GM10266 (cell line): ENCODE results near the gene CAND1.

ENCODE experiments used
- DNase-seq: peaks from one replicate; pipeline ENCODE4 v3.0.0; 2012; ENCODE audit errors: extremely low spot score
- TF ChIP-seq, protein P1 (sequence below): IDR thresholded peaks from 2 replicates; pipeline ENCODE4 v1.5.1; 2012; ENCODE audit warnings: mild to moderate bottlenecking, low read depth; ENCODE audit not compliant: control insufficient read depth, insufficient read depth; ENCODE audit errors: missing control alignments

CAND1 gene

DNA sequence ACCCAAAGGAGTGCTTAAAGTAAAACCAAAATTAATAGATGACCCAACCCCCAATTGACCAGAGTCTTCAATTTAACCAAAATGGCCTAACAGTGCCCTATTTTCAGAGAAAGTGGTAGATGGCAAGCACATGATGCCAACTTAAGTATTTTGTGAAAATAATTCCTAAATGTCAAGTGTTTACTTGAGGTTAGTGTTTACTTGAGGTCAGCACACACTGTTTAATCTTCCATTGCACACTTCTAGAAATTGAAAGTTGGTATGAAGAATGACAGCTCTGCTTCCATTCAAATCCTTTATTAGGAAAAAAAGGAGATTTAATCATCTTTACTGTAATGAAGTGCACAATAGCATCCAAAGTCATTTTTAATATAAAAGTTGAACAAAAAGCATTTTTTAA, 25.9 kb upstream of the CAND1 start:
- TF ChIP-seq, protein P1, sequence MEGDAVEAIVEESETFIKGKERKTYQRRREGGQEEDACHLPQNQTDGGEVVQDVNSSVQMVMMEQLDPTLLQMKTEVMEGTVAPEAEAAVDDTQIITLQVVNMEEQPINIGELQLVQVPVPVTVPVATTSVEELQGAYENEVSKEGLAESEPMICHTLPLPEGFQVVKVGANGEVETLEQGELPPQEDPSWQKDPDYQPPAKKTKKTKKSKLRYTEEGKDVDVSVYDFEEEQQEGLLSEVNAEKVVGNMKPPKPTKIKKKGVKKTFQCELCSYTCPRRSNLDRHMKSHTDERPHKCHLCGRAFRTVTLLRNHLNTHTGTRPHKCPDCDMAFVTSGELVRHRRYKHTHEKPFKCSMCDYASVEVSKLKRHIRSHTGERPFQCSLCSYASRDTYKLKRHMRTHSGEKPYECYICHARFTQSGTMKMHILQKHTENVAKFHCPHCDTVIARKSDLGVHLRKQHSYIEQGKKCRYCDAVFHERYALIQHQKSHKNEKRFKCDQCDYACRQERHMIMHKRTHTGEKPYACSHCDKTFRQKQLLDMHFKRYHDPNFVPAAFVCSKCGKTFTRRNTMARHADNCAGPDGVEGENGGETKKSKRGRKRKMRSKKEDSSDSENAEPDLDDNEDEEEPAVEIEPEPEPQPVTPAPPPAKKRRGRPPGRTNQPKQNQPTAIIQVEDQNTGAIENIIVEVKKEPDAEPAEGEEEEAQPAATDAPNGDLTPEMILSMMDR = no peak

DNA sequence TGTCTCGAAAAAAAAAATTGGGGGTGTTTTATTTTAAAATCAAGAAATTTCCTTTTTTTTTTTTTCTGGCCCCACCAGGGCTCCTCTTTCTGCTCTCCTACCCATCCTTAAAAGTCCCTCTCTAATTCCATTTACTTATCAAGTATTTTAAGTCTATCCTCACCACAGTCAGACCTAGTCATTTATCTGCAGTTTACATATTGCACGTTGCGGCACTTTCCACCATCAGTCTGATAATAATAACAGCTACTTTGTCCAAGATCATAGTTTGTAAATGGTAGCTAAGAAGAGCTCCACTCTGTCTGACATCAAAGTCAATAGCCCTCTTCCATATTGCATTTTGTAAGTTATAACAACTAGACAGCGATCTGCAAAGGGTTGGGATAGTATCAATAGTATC, 23.6 kb upstream of the CAND1 start:
- TF ChIP-seq, protein P1 = no peak
- DNase-seq = no peak

More for the DNA sequence above, 25.9 kb upstream of the CAND1 start:
- no peak for DNase-seq

DNA sequence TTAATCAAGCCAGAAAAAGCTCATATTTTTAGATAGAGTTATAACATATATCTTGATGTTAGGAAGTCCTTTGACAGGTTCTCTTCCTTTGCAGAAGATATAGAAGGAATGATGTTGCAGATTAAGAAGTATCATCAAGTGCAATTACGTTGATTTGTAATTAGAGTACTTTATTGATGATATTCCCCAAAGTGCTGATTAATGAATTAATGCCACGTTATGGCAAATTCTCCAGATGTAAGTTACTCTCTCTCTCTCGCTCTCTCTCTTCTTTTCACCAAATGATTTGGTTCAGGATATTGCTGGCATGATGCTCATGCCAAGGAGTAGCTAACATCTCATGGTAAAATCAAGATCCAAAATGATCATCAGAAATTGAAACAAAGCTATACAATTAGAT, 18.1 kb upstream of the CAND1 start:
- DNase-seq = no peak

DNA sequence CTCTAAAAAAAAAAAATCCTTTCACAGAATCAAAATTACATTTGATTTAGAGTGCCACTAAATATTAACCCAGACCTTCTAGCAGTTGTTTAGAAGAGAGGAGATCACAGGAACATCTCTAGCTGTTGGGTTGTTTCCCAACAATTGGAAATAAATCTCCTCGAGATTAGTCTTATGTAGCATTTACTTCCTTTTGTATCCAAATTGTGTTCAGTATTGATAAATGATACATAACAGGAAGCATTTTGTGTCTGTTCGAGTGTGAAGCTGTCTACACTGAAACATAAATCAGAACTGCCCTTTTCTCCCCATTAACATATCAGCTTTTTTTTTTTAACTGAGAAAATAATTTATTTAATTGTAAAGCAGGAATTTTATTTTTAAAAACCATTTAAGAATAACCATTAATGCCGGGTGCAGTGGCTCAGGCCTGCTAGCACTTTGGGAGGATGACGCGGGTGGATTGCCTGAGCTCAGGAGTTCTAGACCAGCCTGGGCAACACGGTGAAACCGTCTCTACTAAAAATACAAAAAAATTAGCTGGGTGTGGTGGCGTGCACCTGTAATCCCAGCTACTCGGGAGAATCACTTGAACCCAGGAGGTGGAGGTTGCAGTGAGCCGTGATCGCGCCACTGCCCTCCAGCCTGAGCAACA, 14.7 kb upstream of the CAND1 start:
- TF ChIP-seq, protein P1 = no peak
- no peak for DNase-seq

More for the DNA sequence above, 18.1 kb upstream of the CAND1 start:
- TF ChIP-seq, protein P1 = no peak

DNA sequence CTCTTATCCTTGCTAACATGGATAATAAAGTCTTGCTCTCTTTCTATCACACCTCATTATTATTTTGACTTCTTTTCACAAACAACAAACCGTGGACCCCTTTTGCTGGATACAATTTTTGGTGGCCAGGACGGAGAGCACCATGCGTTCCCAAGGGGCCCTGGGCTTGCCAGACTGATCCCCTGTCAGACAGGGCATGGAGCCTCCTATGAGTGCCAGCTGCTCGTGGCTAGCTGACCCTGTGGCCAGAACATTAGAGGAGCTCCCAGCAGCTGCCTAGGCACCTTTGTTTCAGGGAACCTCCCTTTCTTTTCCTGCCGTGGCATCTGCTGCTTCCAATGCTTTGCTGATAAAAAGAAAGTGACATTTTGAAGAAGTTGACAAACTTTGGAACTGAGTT, 12.5 kb upstream of the CAND1 start:
- TF ChIP-seq, protein P1 = no peak
- DNase-seq = no peak

DNA sequence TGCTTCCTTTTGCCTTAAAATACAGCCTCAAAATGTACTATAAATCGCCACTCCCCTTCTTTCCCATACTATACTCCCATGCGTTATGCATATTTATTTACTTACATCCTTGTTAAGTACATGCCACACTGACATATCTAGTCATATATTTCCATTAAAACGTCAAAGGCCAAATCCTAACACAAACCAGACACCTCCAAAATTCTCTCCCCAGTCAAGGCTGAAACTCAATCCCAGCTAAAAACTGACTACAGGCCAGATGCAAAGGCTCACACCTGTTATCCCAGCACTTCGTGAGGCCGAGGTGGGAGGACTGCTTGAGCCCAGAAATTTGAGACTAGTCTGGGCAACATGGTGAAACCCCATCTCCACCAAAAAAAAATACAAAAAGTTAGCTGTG, 5.7 kb upstream of the CAND1 start:
- no peak for DNase-seq
- TF ChIP-seq, protein P1 = no peak

DNA sequence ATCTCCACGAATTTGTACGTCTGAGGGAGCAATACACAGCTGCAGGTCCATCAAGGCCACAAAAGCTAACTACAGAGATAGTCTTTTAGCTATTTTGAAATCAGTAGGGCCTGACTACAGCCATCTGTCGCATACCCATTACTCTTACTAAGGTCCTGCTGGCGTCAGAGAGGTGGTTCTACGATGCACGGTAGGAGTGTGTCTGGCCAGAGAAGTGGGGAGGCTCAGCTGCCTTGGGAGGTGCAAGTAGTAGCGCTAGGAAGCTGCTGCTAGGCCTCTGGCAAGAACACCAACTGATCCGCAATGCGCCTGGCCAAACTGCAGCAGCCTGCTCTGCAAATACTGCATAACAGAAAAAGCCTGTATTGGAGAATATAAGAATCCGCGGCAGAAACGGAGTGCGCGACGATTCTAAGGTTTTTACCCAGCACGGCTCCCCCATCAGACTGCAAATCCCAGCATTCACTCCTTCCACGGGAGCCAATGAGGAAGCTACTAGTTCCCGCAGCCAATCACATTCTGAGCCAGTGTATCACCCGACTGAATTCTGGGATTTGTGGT, 743 bp upstream of the CAND1 start:
- DNase-seq = peak; percentile 93

More for the DNA sequence above, 743 bp upstream of the CAND1 start:
- TF ChIP-seq, protein P1 = no peak
